GM10847 (cell line): Measurements from ENCODE around the gene ZNF526.

ENCODE experiments used
- POLR2A ChIP-seq: IDR thresholded peaks from 2 replicates; pipeline ENCODE4 v1.6.1; 2011; ENCODE audit not compliant: insufficient read length; ENCODE audit errors: extremely low read depth

The ZNF526 gene

DNA sequence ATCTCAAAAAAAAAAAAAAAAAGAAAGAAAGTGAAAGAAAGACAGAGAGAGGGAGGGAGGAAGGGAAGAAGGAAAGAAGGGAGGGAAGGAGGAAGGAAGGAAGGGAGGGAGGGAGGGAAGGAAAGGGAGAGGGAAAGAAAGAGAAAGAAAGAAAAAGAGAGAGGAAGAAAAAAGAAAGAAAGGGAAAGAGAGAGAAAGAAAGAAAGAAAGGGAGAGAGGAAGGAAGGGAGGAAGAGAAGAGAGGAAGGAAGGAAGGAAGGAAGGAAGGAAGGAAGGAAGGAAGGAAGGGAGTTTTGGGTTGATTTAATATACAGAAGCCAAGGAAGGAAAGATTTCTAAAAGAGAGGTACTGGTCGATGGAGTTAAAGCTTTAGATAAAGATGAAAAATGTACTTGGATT, 31.4 kb upstream of the ZNF526 start:
- no peak for TF ChIP-seq POLR2A

DNA sequence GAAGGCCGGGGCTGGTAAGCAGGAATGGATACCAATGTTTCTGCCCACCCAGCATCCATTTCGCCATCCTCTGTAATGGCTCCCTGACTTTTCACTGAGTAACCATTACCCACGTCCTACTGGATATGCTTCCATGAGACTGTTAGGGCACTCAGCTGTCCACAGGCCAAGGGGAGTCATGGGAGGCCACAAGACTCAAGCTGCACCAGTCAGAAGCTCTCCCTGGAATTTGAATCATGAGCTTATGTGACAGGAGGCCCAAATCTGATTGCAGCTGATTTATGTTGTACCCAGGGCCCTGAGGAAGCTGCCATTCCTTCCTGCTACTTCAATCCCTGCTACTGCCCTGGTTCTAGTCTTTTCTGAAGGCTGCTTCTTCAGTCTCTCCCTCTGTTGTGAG, 31.0 kb upstream of the ZNF526 start:
- no peak for TF ChIP-seq POLR2A

DNA sequence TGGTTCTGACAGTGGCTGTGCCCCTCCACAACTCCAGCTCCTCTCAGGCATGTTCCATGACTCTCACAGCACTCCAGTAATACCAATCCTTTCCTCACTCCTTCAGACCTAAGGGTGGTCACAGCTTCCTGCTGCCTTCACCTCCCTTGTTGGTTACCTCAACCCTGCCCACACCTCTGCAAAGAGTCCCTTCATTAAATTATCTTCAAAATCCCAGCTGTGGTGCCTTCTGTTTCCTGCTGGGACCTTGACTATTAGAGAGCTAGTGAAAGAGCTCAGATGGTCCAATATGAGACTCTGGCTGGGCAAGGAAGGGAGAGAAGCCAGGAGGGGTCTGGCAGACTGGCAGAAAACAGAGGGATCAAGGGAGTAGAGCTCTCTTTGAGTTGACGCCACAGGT, 28.8 kb upstream of the ZNF526 start:
- no peak for TF ChIP-seq POLR2A

DNA sequence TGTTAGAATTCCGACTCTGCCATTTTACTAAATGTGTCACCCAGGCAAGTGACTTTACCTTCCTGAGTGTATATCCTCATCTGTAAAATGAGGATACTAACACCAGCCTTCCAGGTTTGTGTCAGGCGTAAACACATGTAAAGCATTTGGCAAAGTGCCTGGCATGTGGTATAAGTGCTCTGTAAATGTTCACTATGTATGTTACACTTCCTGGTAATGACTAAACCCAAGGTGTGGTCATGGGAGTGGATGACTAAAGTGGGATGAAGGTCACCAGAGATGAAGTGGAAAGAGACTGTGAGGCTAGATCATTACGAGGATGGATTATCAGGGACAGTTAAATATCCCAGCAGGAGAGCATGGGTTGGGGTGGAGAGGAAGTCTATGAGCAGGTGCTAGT, 28.3 kb upstream of the ZNF526 start:
- TF ChIP-seq POLR2A: no peak

DNA sequence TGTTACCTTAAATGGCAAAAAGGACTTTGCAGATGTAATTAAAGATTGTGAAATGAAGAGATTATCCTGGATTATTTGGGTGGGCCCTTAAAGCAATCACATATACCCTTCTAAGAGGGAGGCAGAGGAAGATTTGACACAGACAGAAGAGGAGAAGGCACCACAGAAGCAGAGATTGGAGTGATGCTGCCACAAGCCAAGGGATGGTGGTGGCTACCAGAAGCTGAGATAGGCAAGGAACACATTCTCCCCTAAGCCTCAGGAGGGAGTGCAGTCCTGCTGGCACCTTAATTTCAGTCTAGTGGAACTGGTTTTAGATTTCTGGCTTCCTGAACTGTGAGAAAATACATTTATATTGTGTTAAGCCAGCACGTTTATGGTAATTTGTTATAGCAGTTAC, 26.8 kb upstream of the ZNF526 start:
- TF ChIP-seq POLR2A: no peak

DNA sequence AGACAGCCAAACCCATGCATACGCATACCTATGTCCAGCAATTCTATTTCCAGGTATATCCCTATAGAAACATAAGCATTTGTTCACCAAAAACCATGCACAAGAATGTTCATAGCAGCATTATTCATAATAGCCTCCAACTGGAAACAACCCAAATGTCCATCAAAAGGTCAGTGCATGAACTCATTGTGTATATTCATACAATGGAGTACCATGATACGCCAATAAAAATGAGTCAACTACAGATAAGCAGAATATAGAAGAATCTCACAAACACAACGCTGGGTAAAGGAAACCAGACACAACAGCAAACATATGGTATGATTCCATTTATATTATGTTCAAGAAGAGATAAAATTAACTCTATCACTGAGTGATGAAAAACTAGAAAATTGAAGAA, 26.4 kb upstream of the ZNF526 start:
- TF ChIP-seq POLR2A: no peak

DNA sequence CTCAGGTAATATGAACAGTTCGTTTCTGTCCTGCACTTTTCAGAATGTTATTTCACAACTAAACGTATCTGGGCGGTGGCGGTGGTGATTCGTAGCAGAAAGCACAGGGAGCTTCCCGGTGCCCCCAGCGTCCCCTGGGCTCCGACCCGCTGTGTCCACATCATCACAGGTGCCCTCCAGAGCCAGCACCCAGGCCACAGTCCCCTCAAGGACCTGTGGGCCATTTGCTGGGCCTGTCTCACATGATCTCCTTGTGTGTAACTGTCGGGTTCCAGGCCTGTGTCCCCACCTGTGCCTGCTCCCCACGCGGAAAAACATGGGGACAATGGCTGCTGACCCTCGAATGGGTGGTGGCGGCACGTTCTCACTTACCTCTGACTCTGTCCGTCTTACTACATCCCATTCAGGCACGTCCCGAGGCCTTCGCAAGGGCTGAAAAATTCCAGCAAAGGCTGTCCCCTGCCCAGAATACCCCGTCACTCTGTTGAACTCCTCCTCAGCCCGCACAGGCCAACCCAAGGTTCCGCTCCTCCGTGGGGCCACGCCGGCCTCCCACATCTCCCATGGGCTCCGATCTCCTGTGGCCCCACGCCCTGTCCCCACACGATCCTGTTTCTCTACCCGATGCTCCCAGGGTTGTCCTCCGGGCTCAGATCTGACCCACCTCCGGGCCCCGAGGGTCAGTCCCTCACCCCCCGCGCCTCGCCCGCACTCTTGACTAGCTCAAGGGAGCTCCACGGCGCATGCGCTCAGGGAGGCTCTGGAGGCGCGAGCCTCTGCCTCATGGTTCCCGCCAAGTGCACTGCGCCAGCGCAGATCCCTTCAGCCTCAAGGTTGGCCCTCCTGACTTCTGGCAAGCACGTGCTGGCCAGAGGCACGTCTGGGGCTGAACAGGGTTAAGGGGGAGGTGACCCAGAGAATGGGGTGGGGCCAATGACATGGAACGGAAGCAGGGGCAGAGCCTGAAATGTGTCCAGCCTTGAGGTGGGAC, 23.8 kb upstream of the ZNF526 start:
- no peak for TF ChIP-seq POLR2A

DNA sequence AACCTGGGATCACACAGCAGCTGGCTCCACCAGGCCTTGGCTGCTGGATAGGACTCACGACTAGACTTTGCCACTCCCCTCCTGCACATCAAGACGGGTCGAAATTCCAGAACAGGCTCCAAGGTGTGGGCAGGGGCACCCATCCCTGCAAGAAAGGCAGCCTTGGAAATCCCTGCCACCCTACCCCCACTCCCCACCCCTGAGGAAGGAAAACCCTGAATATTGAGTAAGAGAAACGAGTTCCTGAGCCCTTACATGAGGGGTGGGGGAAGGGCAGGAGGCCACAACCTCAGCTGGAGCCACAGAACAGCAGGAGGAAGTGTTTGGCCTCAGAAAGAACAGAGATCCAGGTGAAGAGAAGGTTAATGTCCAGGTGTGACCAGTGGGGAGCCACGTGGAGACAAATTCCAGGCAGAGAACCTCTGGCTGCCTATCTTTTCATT, 22.7 kb upstream of the ZNF526 start:
- TF ChIP-seq POLR2A: no peak

DNA sequence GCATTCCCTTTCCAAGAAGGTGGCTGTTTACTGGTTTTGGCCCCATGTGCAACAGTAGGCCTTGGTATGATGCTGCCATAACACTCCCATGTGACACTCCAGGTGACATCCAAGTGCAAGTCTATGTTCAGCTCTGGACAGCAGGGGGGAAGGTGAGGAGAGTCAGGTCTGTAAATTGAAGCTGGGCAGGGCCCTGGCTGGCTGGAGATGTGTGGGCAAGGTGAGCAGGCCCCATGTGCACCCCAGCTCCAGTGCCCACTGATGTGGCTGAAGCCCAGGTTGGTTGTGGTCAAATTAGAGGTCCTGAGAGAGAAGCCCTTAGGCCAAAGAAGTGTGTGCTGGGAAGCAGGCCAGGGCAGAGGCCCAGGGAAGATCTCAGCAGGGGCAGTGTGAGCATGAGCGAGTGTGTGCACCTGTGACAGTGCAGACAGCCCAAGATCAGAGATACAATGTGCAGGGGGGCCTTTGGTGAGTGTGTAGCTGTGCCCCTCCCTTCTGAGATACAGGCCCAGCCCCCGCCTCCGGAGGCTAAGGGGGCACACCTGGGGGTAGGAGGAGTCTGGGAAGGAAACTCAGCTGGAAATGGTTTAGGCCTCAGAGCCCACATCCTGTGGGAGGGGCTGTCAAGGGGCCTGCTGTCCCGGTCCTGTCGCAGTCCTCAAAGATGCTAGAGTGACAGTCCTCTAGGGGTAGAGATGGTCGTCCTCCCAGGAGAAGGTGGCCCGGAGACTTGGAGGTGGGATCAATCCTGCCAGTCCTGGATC, 21.3 kb upstream of the ZNF526 start:
- TF ChIP-seq POLR2A: peak; percentile 15

DNA sequence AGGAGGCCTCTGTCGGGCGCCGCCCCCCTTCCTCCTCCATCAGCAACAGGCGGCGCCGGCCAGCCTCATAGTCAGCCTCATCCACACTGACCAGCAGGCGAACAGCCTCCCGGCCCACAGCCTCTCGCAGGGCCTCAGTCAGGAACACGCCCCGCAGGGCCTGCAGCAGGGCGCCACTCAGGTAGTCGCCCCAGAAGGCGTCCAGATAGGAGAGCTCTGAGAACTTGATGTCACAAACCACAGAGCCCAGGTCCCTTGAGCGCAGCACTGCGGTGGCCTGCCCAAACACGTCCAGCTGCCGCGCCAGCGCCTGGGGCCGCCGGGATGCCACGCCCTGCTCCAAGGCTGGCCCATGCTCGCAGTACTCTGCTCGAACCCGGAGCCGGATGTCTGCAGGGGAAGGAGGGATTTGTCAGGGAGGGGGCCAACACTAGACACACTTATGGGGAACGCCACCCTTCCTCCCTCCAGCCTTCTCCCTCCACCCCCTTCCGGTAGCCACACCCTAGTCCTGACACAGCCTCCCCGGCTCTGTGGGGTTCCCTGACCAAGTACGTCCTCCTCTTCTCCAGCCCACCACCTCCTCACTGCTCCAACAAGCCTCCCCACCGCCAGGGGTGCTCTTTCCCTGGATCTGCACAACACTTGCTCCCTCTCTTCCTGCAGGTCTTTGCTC, 20.5 kb upstream of the ZNF526 start:
- TF ChIP-seq POLR2A: peak; percentile 18

DNA sequence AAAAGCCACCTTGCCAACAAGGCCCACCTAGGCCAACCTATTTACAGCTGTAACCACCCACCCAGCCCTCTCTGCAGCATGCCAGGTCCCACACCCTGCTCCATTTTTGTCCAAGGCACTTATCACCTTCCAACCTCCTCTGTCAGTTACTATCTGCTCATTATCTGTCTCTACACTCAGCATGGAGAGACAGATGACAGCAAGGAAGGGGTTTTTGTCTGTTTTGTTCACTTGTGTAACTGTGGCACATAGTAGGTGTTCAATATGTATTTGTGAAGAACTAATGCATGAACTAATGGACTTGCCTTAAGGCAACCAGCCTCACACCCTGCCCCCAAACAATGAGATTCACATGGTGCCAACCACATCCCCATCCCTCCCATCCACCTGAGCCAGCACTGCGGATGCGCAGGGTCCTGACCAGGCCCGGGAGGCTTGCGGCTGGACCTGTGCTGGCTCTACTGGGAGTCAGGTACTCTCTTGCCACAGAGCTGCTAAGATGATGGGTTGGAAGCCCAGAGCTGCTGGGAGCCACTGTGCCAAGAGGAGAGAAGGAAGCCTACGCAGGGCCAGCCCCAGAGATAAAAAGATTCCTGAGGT, 19.9 kb upstream of the ZNF526 start:
- TF ChIP-seq POLR2A: no peak

DNA sequence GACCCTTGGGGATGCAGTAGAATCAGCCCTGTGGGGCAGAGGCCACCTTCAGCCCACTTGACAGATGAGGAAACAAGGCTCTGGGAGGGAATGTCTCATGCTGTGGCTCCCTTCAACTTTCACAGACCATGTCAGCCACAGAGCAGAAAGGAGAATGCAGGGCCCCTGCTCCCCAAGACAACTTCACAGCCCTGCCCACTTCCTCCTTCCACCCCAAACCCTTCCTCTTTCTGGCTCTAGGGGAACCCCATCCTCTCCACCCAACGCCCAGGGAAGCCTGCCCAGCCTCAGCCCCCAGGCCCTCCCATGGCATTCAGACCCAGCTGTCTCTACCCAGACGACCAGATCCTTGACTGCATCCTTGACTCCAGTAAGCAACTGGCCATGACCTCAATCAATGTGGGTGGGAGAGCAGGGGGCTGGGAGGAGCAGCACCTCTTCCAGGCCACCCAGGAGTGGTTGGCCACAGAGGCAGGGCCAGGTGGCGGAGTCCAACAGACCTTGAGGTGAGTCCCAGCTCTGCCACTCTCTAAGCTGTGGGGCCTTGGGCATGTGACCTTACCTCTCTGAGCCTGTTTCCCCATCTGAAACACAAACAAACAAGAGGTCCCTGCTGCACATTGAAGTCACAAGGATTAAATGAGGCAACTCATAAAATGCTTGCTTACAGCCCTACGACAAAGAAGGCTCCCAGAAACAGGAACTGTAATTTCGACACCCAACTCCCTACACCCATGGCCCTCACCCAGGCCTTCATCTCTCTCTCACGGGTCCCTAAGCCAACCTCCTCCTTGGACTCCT, 18.4 kb upstream of the ZNF526 start:
- TF ChIP-seq POLR2A: no peak

DNA sequence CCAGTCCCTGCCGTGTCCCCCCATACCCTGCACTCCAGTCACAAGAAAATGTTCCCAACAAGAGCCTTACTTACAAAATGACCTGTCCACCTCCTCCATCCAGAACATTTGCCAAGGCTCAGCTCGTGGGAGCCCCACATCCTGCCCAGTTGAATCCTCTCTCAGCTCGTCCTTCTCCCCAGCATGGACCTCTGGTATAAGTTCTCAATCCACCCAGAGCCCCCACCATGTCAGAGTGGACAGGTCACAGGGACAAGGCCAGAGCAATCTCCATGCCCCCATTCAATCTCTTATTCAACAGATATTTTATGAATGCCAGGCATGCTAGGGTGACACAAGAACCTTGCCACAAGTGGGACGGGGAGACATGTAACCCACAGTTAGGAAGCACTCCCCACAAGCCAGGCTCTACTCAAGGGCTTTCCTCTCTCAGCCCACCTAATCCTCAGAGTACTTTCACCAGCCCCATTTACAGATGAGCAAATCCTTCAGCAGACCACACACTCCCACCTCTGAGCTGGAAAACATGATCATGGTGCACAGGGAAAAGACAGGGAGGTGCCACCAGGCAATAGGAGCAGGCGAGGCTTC, 17.7 kb upstream of the ZNF526 start:
- no peak for TF ChIP-seq POLR2A

DNA sequence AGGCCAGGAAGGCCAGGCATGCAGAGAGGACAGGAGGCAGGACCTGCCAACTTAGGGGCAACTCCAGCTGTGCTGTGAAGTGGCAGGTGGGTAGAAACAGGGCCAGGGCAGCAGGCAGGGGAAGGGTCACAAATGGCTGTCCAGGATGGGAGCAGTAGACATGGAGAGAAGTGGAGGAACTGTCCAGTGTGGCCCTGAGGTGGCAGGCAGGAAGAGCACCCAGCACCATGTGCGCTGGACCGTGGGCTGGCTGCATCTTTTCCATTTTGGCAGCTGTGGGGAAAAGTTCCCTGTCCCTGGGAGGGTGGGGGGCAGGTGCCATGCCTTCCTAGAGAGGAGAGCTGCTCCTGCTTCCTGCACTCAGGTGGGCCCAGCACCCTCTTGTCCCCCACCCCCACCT, 16.4 kb upstream of the ZNF526 start:
- no peak for TF ChIP-seq POLR2A

DNA sequence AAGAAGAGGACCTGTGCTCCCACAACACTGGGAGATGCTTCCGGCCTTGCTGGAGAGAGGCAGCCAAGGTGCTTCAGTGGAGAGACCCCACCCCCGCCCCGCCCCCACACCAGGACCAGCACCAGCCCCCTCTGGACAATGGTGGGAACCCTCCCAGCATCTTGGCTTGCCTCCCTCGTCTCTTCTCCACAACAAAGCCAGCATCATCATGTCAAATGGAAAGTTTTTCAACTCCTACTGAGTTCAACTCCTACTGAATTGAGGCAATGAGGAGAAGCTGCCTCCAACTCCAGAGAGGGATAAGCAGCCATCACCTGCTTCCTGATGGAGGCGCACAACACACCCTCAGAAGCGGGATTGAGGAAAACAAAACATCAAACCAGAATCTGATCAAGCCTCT, 15.4 kb upstream of the ZNF526 start:
- no peak for TF ChIP-seq POLR2A
